ENCODE measurements around the gene BTBD2. TPM values are rescaled to one million over a fixed set of nuclear protein-coding genes. Genes with fewer than 3 reads are reported as not detected.

The BTBD2 gene
- total and polyA plus RNA-seq, 2 donors (not counting 1 experiment from before 2014, with no cell fraction given) = 75.2 to 85.6 TPM

GRCh38 chr19:1953441-1954094 lies 61.9 kb downstream of the BTBD2 start:
- ATAC-seq (ENCODE audit: low read depth) (no peak), DNase-seq (no peak)
- Mint-ChIP-seq H3K9me3 (ENCODE audit: insufficient read depth) (no peaks in the 10 kb centered on the region), H3K27ac (no peak overlapping the region), H3K4me3 (no peak overlapping the region), H3K4me1 (peaks cover 25% of the 10 kb centered on the region), H3K27me3 (no peaks in the 10 kb centered on the region)
- no peak overlapping the region for H2AFZ ChIP-seq (ENCODE audit: insufficient read depth, low read depth, low read length, poor library complexity, severe bottlenecking)
- CTCF ChIA-PET = no interaction called here
- 96% methylated on average over 28 of the region's 32 CpGs for WGBS (ENCODE audit: insufficient coverage)
- H3K4me1 ChIP-seq (ENCODE audit: control insufficient read depth in 2 of 2, insufficient read depth in 2 of 2, low read length in 2 of 2) = no peaks in the 10 kb centered on the region
- H3K9ac ChIP-seq (ENCODE audit: low read length) = no peak overlapping the region
- POLR2A ChIA-PET = no interaction called here
- intact Hi-C loops (cut with micrococcal nuclease) = no loop called here
- no peak for TF ChIP-seq EZH2 (IDR thresholded peaks at IDR 0.05; ENCODE audit: borderline replicate concordance, insufficient read depth, low read depth, low read length, poor library complexity, severe bottlenecking)
- H4K20me1 ChIP-seq (ENCODE audit: control insufficient read depth, insufficient read depth, low read length, poor library complexity, severe bottlenecking) = peaks cover 95% of the 10 kb centered on the region
- H3K27me3 ChIP-seq (replicated peaks in 1 of 4; ENCODE audit: control extremely low read depth in 1 of 4, control insufficient read depth in 3 of 4, insufficient read depth in 4 of 4, low read length in 3 of 4) = no peaks in the 10 kb centered on the region
- no peaks in the 10 kb centered on the region for H3K9me3 ChIP-seq (ENCODE audit: control extremely low read depth in 1 of 3, control insufficient read depth in 2 of 3, insufficient read depth in 1 of 3, low read length in 2 of 3)
- no peak overlapping the region for H3K27ac ChIP-seq (ENCODE audit: low read length in 2 of 2)
- H3K79me2 ChIP-seq (ENCODE audit: control insufficient read depth, insufficient read depth, low read length) = peaks cover 98% of the 10 kb centered on the region
- H3K4me3 ChIP-seq (ENCODE audit: control extremely low read depth in 1 of 5, extremely low read depth in 1 of 5, insufficient read depth in 1 of 5, low read depth in 2 of 5, low read length in 4 of 5) = no peak overlapping the region
- H3K4me2 ChIP-seq (replicated peaks; ENCODE audit: low read depth, low read length, poor library complexity, severe bottlenecking) = no peak overlapping the region
- peaks cover 1 to 40% of the 10 kb centered on the region in 2 experiments for H3K36me3 ChIP-seq (replicated peaks in 1 of 2; ENCODE audit: control extremely low read depth in 1 of 2, control insufficient read depth in 1 of 2, extremely low read depth in 1 of 2, insufficient read depth in 2 of 2, low read length in 1 of 2)

- H3K4me3 Mint-ChIP-seq = no peak overlapping the region
- no peak for ATAC-seq (ENCODE audit: low read depth)
- Histone ChIP-seq H3K9ac (ENCODE audit: low read length) (no peak overlapping the region), H3K27ac (ENCODE audit: low read length in 2 of 2) (no peak overlapping the region), H3K4me1 (ENCODE audit: control insufficient read depth in 2 of 2, insufficient read depth in 2 of 2, low read length in 2 of 2) (no peaks in the 10 kb centered on the region), H4K20me1 (ENCODE audit: control insufficient read depth, insufficient read depth, low read length, poor library complexity, severe bottlenecking) (peaks cover 98% of the 10 kb centered on the region), H3K9me3 (ENCODE audit: control extremely low read depth in 1 of 3, control insufficient read depth in 2 of 3, insufficient read depth in 1 of 3, low read length in 2 of 3) (no peaks in the 10 kb centered on the region), H3K4me2 (replicated peaks; ENCODE audit: low read depth, low read length, poor library complexity, severe bottlenecking) (no peak overlapping the region), H2AFZ (ENCODE audit: insufficient read depth, low read depth, low read length, poor library complexity, severe bottlenecking) (no peak overlapping the region), H3K27me3 (replicated peaks in 1 of 4; ENCODE audit: control extremely low read depth in 1 of 4, control insufficient read depth in 3 of 4, insufficient read depth in 4 of 4, low read length in 3 of 4) (no peaks in the 10 kb centered on the region), H3K4me3 (ENCODE audit: control extremely low read depth in 1 of 5, extremely low read depth in 1 of 5, insufficient read depth in 1 of 5, low read depth in 2 of 5, low read length in 4 of 5) (no peak overlapping the region), H3K36me3 (replicated peaks in 1 of 2; ENCODE audit: control extremely low read depth in 1 of 2, control insufficient read depth in 1 of 2, extremely low read depth in 1 of 2, insufficient read depth in 2 of 2, low read length in 1 of 2) (peaks cover 1 to 42% of the 10 kb centered on the region in 2 experiments), H3K79me2 (ENCODE audit: control insufficient read depth, insufficient read depth, low read length) (peaks cover 100% of the 10 kb centered on the region)
- ChIA-PET POLR2A (interaction anchor here (0.5 to 0.7 kb wide), 3 partner anchors 83 to 432 kb away, joined by 3 to 4 read pairs (median 4); no protein-coding TSS in a partner anchor), CTCF (no interaction called here)
- TF ChIP-seq CTCF (IDR thresholded peaks at IDR 0.05) = no peak
- TF ChIP-seq EZH2 (IDR thresholded peaks at IDR 0.05; ENCODE audit: borderline replicate concordance, insufficient read depth, low read depth, low read length, poor library complexity, severe bottlenecking) = no peak
- H3K9me3 Mint-ChIP-seq (ENCODE audit: insufficient read depth) = no peaks in the 10 kb centered on the region
- intact Hi-C loops (cut with micrococcal nuclease) = no loop called here
- no peak overlapping the region for H3K27ac Mint-ChIP-seq
- no peak for DNase-seq
- 96% methylated on average over 17 of the region's 19 CpGs for WGBS (ENCODE audit: insufficient coverage)
- no peaks in the 10 kb centered on the region for H3K27me3 Mint-ChIP-seq
- peaks cover 27% of the 10 kb centered on the region for H3K4me1 Mint-ChIP-seq
These were observed 62.5 kb downstream of the BTBD2 start for GRCh38 chr19:1953037-1953436.

All from B cell (primary cell).